PC-9 (cell line): ENCODE data around the gene GNG13. TPM values are rescaled to one million over a fixed set of nuclear protein-coding genes. Genes with fewer than 3 reads are reported as not detected.

Experiments
- BruUV-seq: library from RNA; stranded (reverse); fragments of 400-500 nt; replicated peaks from 2 replicates; lab custom pipeline; 2021; lab: Mats Ljungman, UMichigan
- CTCF ChIA-PET: fragments of 300-600 bp; sonication (Branson Sonifier 250); formaldehyde crosslinking; loops from one replicate; lab custom pipeline; 2022; ENCODE audit warnings: antibody characterized with exemption; lab: Charles Lee
- POLR2A ChIA-PET: fragments of 300-600 bp; sonication (Branson Sonifier 250); formaldehyde crosslinking; loops from one replicate; lab custom pipeline; 2022; ENCODE audit warnings: antibody characterized with exemption; ENCODE audit not compliant: unreplicated experiment; lab: Charles Lee
- DNase-seq, 2 experiments: peaks; one replicate each; pipeline versions ENCODE4 v3.0.0 to v3.0.0-alpha.2; 2015 to 2022; ENCODE audit warnings: mixed read lengths in 1 of 2
- H2AFZ ChIP-seq: fragments of 200-600 bp; sonication (generic); 2 replicates; pipeline ENCODE4 v1.8.1; 2017; ENCODE audit warnings: antibody characterized with exemption
- H3F3A ChIP-seq: fragments of 200-600 bp; sonication (generic); 2 replicates; pipeline ENCODE4 v1.8.1; 2017; ENCODE audit warnings: antibody characterized with exemption, mild to moderate bottlenecking, low read depth; ENCODE audit not compliant: insufficient read depth
- H3K27ac ChIP-seq: fragments of 200-600 bp; sonication (generic); 2 replicates; pipeline ENCODE4 v1.6.1; 2016; ENCODE audit warnings: mixed run types
- H3K27me3 ChIP-seq: fragments of 200-600 bp; sonication (generic); 2 replicates; pipeline ENCODE4 v1.6.1; 2016; ENCODE audit warnings: low read depth, mixed run types; ENCODE audit not compliant: insufficient read depth
- H3K36me3 ChIP-seq: fragments of 200-600 bp; sonication (generic); 2 replicates; pipeline ENCODE4 v1.6.1; 2016; ENCODE audit warnings: low read depth, mixed run types
- H3K4me1 ChIP-seq: fragments of 200-600 bp; sonication (generic); replicated peaks from 2 replicates; pipeline ENCODE4 v1.6.1; 2016; ENCODE audit warnings: mixed run types; ENCODE audit not compliant: insufficient read depth
- H3K4me2 ChIP-seq: fragments of 200-600 bp; sonication (generic); 2 replicates; pipeline ENCODE4 v1.6.1; 2017; ENCODE audit warnings: mixed run types
- H3K4me3 ChIP-seq: fragments of 200-600 bp; sonication (generic); 2 replicates; pipeline ENCODE4 v1.6.1; 2016; ENCODE audit warnings: mixed run types
- H3K79me2 ChIP-seq: fragments of 200-600 bp; sonication (generic); 2 replicates; pipeline ENCODE4 v1.6.1; 2017; ENCODE audit warnings: low read depth, mixed run types
- H3K9me2 ChIP-seq: fragments of 200-600 bp; sonication (generic); 2 replicates; pipeline ENCODE4 v1.8.1; 2017; ENCODE audit warnings: mild to moderate bottlenecking; ENCODE audit not compliant: insufficient read depth
- H3K9me3 ChIP-seq: fragments of 200-600 bp; sonication (generic); 2 replicates; pipeline ENCODE4 v1.8.1; 2016; ENCODE audit warnings: low read depth; ENCODE audit not compliant: insufficient read depth
- H4K20me1 ChIP-seq: fragments of 200-600 bp; sonication (generic); 2 replicates; pipeline ENCODE4 v1.8.1; 2017; ENCODE audit not compliant: insufficient read depth
- CTCF ChIP-seq: fragments of 200-600 bp; sonication (generic); conservative IDR thresholded peaks from 2 replicates; pipeline ENCODE4 v1.6.1; 2017; ENCODE audit warnings: mixed run types, antibody characterized with exemption, mild to moderate bottlenecking, moderate library complexity
- EZH2 ChIP-seq: fragments of 200-600 bp; sonication (generic); IDR thresholded peaks from 2 replicates; pipeline ENCODE4 v1.8.0; 2017; ENCODE audit warnings: antibody characterized with exemption, low read depth
- intact Hi-C: fragments of 100-400 bp; cut with micrococcal nuclease; formaldehyde crosslinking; loops from one replicate; pipeline ENCODE4 v1.10.0; 2022; ENCODE audit not compliant: unreplicated experiment
- total RNA-seq: library from RNA; stranded (reverse); gene quantifications from 2 replicates; pipeline ENCODE4 v1.2.3, GENCODE V29; 2021

GNG13 gene
- total RNA-seq, 1 experiment from 2014 or later = not detected

DNA sequence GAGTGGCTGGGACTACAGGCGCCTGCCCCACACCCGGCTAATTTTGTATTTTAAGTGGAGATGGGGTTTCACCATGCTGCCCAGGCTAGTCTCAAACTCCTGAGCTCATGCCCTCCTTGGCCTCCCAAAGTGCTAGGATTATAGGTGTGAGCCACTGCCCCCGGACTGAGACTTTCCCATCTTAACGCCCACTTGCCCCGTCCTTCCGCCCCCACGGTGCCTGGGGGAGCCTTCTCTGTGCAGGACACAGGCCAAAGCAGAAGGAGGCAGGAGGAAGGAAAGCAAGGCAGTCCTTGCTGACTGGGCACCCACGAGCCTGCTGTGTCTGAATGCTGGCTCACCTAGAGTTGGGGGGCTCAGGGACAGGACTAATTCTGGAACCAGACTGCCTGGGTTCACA, 17.6 kb upstream of the GNG13 start:
- no peak overlapping the region for H3K4me2 ChIP-seq
- TF ChIP-seq EZH2 = no peak
- no peak for TF ChIP-seq CTCF
- CTCF ChIA-PET = no interaction called here
- H3K9me2 ChIP-seq = no peaks in the 10 kb centered on the region
- no peaks in the 10 kb centered on the region for H3K36me3 ChIP-seq
- H3K9me3 ChIP-seq = no peaks in the 10 kb centered on the region
- no peaks in the 10 kb centered on the region for H4K20me1 ChIP-seq
- DNase-seq = no peak
- H3K27me3 ChIP-seq = peaks cover 51% of the 10 kb centered on the region
- H2AFZ ChIP-seq = no peak overlapping the region
- BruUV-seq = no TSS peak
- no peaks in the 10 kb centered on the region for H3K79me2 ChIP-seq
- POLR2A ChIA-PET = no interaction called here
- peaks cover 11% of the 10 kb centered on the region for H3K4me1 ChIP-seq
- no peak overlapping the region for H3K27ac ChIP-seq
- H3F3A ChIP-seq = no peaks in the 10 kb centered on the region
- intact Hi-C loops = loop anchor here (10.0 kb wide), 1 partner anchor 157 kb away; the partner anchor contains the start of gene LMF1
- no peak overlapping the region for H3K4me3 ChIP-seq

GRCh38 chr16:817001-817906, 16.7 kb upstream of the GNG13 start:
- H3F3A ChIP-seq = no peaks in the 10 kb centered on the region
- BruUV-seq = no TSS peak
- ChIA-PET CTCF (no interaction called here), POLR2A (no interaction called here)
- H3K9me2 ChIP-seq = no peaks in the 10 kb centered on the region
- H2AFZ ChIP-seq = no peak overlapping the region
- peaks cover 42% of the 10 kb centered on the region for H3K27me3 ChIP-seq
- H3K36me3 ChIP-seq = no peaks in the 10 kb centered on the region
- H3K4me1 ChIP-seq = peaks cover 11% of the 10 kb centered on the region
- no peaks in the 10 kb centered on the region for H3K9me3 ChIP-seq
- H3K27ac ChIP-seq = no peak overlapping the region
- H3K4me2 ChIP-seq = no peak overlapping the region
- TF ChIP-seq CTCF = no peak
- no peaks in the 10 kb centered on the region for H3K79me2 ChIP-seq
- no peak overlapping the region for H3K4me3 ChIP-seq
- no peaks in the 10 kb centered on the region for H4K20me1 ChIP-seq
- no peak for DNase-seq
- intact Hi-C loops = loop anchor here (10.0 kb wide), 1 partner anchor 158 kb away; the partner anchor contains the start of gene LMF1

GRCh38 chr16:815861-816260, 15.3 kb upstream of the GNG13 start:
- peaks cover 11% of the 10 kb centered on the region for H3K4me1 ChIP-seq
- H3K4me3 ChIP-seq = no peak overlapping the region
- no peaks in the 10 kb centered on the region for H3K9me3 ChIP-seq
- H3K27ac ChIP-seq = no peak overlapping the region
- no peaks in the 10 kb centered on the region for H3F3A ChIP-seq
- CTCF ChIA-PET = no interaction called here
- no peaks in the 10 kb centered on the region for H3K36me3 ChIP-seq
- H3K9me2 ChIP-seq = no peaks in the 10 kb centered on the region
- intact Hi-C loops = loop anchor here (2.0 to 10.0 kb wide), 2 partner anchors 159 to 239 kb away; partner anchors contain the start of gene LMF1
- peaks cover 29% of the 10 kb centered on the region for H3K27me3 ChIP-seq
- H4K20me1 ChIP-seq = no peaks in the 10 kb centered on the region
- no peak for TF ChIP-seq CTCF
- TF ChIP-seq EZH2 = no peak
- no peak overlapping the region for H2AFZ ChIP-seq
- POLR2A ChIA-PET = no interaction called here
- no peak for DNase-seq
- no peak overlapping the region for H3K4me2 ChIP-seq
- no peaks in the 10 kb centered on the region for H3K79me2 ChIP-seq
- no TSS peak for BruUV-seq
